ENCODE measurements around the gene BCL7A.
"Not testable (repeated sequence)": the region's sequence is repeated elsewhere in the genome, so short reads cannot be mapped to it uniquely, and the experiment has no call there.

BCL7A gene

GRCh38 chr12:122094735-122095631 lies 73.3 kb downstream of the BCL7A start:
- no peak for DNase-seq (ENCODE audit: low read depth in 2 of 2)

- DNase-seq (ENCODE audit: low read depth in 2 of 2) = no peak
Observed at GRCh38 chr12:122096014-122096413, 74.3 kb downstream of the BCL7A start.

- DNase-seq (ENCODE audit: low read depth in 2 of 2) = no peak
Observed at GRCh38 chr12:122096591-122097149, 75.0 kb downstream of the BCL7A start.

GRCh38 chr12:122097584-122097926 lies 75.9 kb downstream of the BCL7A start:
- no peak for DNase-seq (ENCODE audit: low read depth in 2 of 2)

GRCh38 chr12:122097927-122098756 lies 76.5 kb downstream of the BCL7A start:
- no peak for DNase-seq (ENCODE audit: low read depth in 2 of 2)

GRCh38 chr12:122099280-122099749 lies 77.6 kb downstream of the BCL7A start:
- DNase-seq (ENCODE audit: low read depth in 2 of 2) = no peak

GRCh38 chr12:122099856-122100255 lies 78.2 kb downstream of the BCL7A start:
- no peak for DNase-seq (ENCODE audit: low read depth in 2 of 2)

- DNase-seq (ENCODE audit: low read depth in 2 of 2) = no peak
Observed at GRCh38 chr12:122100568-122100967, 78.9 kb downstream of the BCL7A start.

GRCh38 chr12:122102331-122102730 lies 80.6 kb downstream of the BCL7A start:
- DNase-seq (ENCODE audit: low read depth in 2 of 2) = no peak

GRCh38 chr12:122104844-122105243 lies 83.2 kb downstream of the BCL7A start:
- no peak for DNase-seq (ENCODE audit: low read depth in 2 of 2)

- DNase-seq (ENCODE audit: low read depth in 2 of 2) = not testable (repeated sequence)
Observed at GRCh38 chr12:122105496-122105895, 83.8 kb downstream of the BCL7A start.

GRCh38 chr12:122106843-122107242 lies 85.2 kb downstream of the BCL7A start:
- DNase-seq (ENCODE audit: low read depth in 2 of 2) = no peak

- DNase-seq (ENCODE audit: low read depth in 2 of 2) = no peak
Observed at GRCh38 chr12:122107261-122107660, 85.6 kb downstream of the BCL7A start.

GRCh38 chr12:122111089-122111641 lies 89.5 kb downstream of the BCL7A start:
- no peak for DNase-seq (ENCODE audit: low read depth in 2 of 2)

All from stimulated activated CD4-positive, alpha-beta T cell treated with anti-CD3 and anti-CD28 coated beads, Interleukin-15, amount 100 ng/mL, for 48 hours (primary cell).